ENCODE results near the gene DDX24. TPM values are rescaled to one million over a fixed set of nuclear protein-coding genes. Genes with fewer than 3 reads are reported as not detected.

The DDX24 gene
- total RNA-seq, 1 donor from 2014 or later: 54.2 TPM

- DNase-seq (ENCODE audit: low spot score) (no peak), ATAC-seq (no peak)
Measured at GRCh38 chr14:94114589-94115057, 33.6 kb upstream of the DDX24 start.

GRCh38 chr14:94113908-94114588 lies 33.0 kb upstream of the DDX24 start:
- ATAC-seq: no peak
- DNase-seq (ENCODE audit: low spot score): no peak

- ATAC-seq: peak; percentile 79
- peak; percentile 82 for DNase-seq (ENCODE audit: low spot score)
Measured at GRCh38 chr14:94113490-94113889, 32.5 kb upstream of the DDX24 start.

GRCh38 chr14:94113073-94113472 lies 32.1 kb upstream of the DDX24 start:
- ATAC-seq (no peak), DNase-seq (ENCODE audit: low spot score) (no peak)

- no peak for DNase-seq (ENCODE audit: low spot score)
- ATAC-seq: no peak
Measured at GRCh38 chr14:94112513-94113063, 31.6 kb upstream of the DDX24 start.

- no peak for ATAC-seq
- DNase-seq (ENCODE audit: low spot score): no peak
Measured at GRCh38 chr14:94111276-94112095, 30.5 kb upstream of the DDX24 start.

- DNase-seq (ENCODE audit: low spot score) (no peak), ATAC-seq (peak; percentile 7)
Measured at GRCh38 chr14:94110552-94111181, 29.7 kb upstream of the DDX24 start, which contains the start of gene IFI27. Gene IFI27, plus strand, starts transcription at chr14:94110736.

- DNase-seq (ENCODE audit: low spot score): no peak
- ATAC-seq: no peak
Measured at GRCh38 chr14:94109915-94110250, 28.9 kb upstream of the DDX24 start.

- DNase-seq (ENCODE audit: low spot score) (no peak), ATAC-seq (no peak)
Measured at GRCh38 chr14:94104731-94105130, 23.7 kb upstream of the DDX24 start.

GRCh38 chr14:94103554-94104150 lies 22.6 kb upstream of the DDX24 start:
- DNase-seq (ENCODE audit: low spot score) (no peak), ATAC-seq (no peak)

GRCh38 chr14:94102768-94103482 lies 21.9 kb upstream of the DDX24 start:
- no peak for DNase-seq (ENCODE audit: low spot score)

GRCh38 chr14:94101748-94102147 lies 20.7 kb upstream of the DDX24 start:
- no peak for DNase-seq (ENCODE audit: low spot score)

More at GRCh38 chr14:94102768-94103482, 21.9 kb upstream of the DDX24 start:
- no peak for ATAC-seq

GRCh38 chr14:94100847-94101246 lies 19.8 kb upstream of the DDX24 start:
- ATAC-seq: no peak
- no peak for DNase-seq (ENCODE audit: low spot score)

More at GRCh38 chr14:94101748-94102147, 20.7 kb upstream of the DDX24 start:
- no peak for ATAC-seq

- ATAC-seq (no peak), DNase-seq (ENCODE audit: low spot score) (no peak)
Measured at GRCh38 chr14:94099006-94099405, 18.0 kb upstream of the DDX24 start.

GRCh38 chr14:94098326-94098992 lies 17.5 kb upstream of the DDX24 start:
- DNase-seq (ENCODE audit: low spot score) (no peak), ATAC-seq (no peak)

GRCh38 chr14:94097091-94097490 lies 16.1 kb upstream of the DDX24 start:
- ATAC-seq: no peak
- DNase-seq (ENCODE audit: low spot score): no peak

- ATAC-seq (no peak), DNase-seq (ENCODE audit: low spot score) (no peak)
Measured at GRCh38 chr14:94093418-94093817, 12.4 kb upstream of the DDX24 start.

GRCh38 chr14:94089479-94089878 lies 8.5 kb upstream of the DDX24 start:
- ATAC-seq (no peak), DNase-seq (ENCODE audit: low spot score) (no peak)

- ATAC-seq: no peak
- DNase-seq (ENCODE audit: low spot score): no peak
Measured at GRCh38 chr14:94088516-94088915, 7.5 kb upstream of the DDX24 start.

- ATAC-seq (no peak), DNase-seq (ENCODE audit: low spot score) (no peak)
Measured at GRCh38 chr14:94087891-94088290, 6.9 kb upstream of the DDX24 start.
